OCI-LY3 (cell line): ENCODE measurements around the gene LAMC3.

ENCODE experiments used
- H2AFZ ChIP-seq: fragments of 200-600, 300-600 bp; shearing (Covaris generic); 2 replicates; pipeline ENCODE4 v1.6.0; 2014; ENCODE audit warnings: antibody characterized with exemption, low read depth, low read length
- H3K27ac ChIP-seq: fragments of 200-600, 300-600 bp; sonication (generic); 2 replicates; pipeline ENCODE4 v1.5.1; 2014; ENCODE audit warnings: mild to moderate bottlenecking, low read length, moderate library complexity, mixed read lengths
- H3K27me3 ChIP-seq: fragments of 200-600, 300-600 bp; sonication (generic); 2 replicates; pipeline ENCODE4 v1.6.1; 2014; ENCODE audit warnings: low read depth, low read length, mixed read lengths
- H3K36me3 ChIP-seq: fragments of 200-600, 300-600 bp; sonication (generic); replicated peaks from 2 replicates; pipeline ENCODE3; 2014; ENCODE audit warnings: low read depth, low read length, mixed read lengths
- H3K4me1 ChIP-seq: fragments of 300-600, 200-600 bp; sonication (generic); 2 replicates; pipeline ENCODE4 v1.6.1; 2014; ENCODE audit warnings: low read length, mixed read lengths
- H3K4me2 ChIP-seq: fragments of 200-600, 300-600 bp; sonication (generic); 2 replicates; pipeline ENCODE4 v1.6.1; 2014; ENCODE audit warnings: low read length, mixed read lengths
- H3K4me3 ChIP-seq: fragments of 300-600, 200-600 bp; sonication (generic); 2 replicates; pipeline ENCODE4 v1.5.1; 2014; ENCODE audit warnings: antibody characterized with exemption, mild to moderate bottlenecking, low read length, moderate library complexity
- H3K79me2 ChIP-seq: fragments of 300-600, 200-600 bp; shearing (Covaris generic); 2 replicates; pipeline ENCODE4 v1.6.1; 2014; ENCODE audit warnings: mild to moderate bottlenecking, low read length, mixed read lengths
- H3K9ac ChIP-seq: fragments of 300-600, 200-600 bp; shearing (Covaris generic); 2 replicates; pipeline ENCODE4 v1.6.0; 2014; ENCODE audit warnings: mild to moderate bottlenecking, low read length, moderate library complexity
- H3K9me3 ChIP-seq: fragments of 200-600, 300-600 bp; shearing (Covaris generic); 2 replicates; pipeline ENCODE4 v1.6.1; 2014; ENCODE audit warnings: low read length, mixed read lengths; ENCODE audit not compliant: insufficient read depth
- H4K20me1 ChIP-seq: fragments of 200-600, 300-600 bp; sonication (generic); 2 replicates; pipeline ENCODE4 v1.6.1; 2016; ENCODE audit warnings: low read length, mixed read lengths; ENCODE audit not compliant: insufficient read depth
- EZH2phosphoT487 ChIP-seq: fragments of 200-600 bp; shearing (Covaris generic); IDR thresholded peaks from 2 replicates; pipeline ENCODE4 v1.6.1; 2018; ENCODE audit warnings: antibody characterized with exemption, mixed run types, low read depth
- TF ChIP-seq, protein P1 (sequence below): fragments of 200-600, 300-600 bp; sonication (generic); IDR thresholded peaks from 2 replicates; pipeline ENCODE4 v1.5.1; 2014; ENCODE audit warnings: antibody characterized with exemption, low read length, low read depth

The LAMC3 gene

GRCh38 chr9:130990306-130990977 is 18.5 kb upstream of the LAMC3 start:
- H3K4me3 ChIP-seq = no peak overlapping the region
- H4K20me1 ChIP-seq = no peaks in the 10 kb centered on the region
- H3K27me3 ChIP-seq = peaks cover 4% of the 10 kb centered on the region
- no peak overlapping the region for H3K27ac ChIP-seq
- no peaks in the 10 kb centered on the region for H3K79me2 ChIP-seq
- TF ChIP-seq EZH2phosphoT487 = no peak
- TF ChIP-seq, protein P1, sequence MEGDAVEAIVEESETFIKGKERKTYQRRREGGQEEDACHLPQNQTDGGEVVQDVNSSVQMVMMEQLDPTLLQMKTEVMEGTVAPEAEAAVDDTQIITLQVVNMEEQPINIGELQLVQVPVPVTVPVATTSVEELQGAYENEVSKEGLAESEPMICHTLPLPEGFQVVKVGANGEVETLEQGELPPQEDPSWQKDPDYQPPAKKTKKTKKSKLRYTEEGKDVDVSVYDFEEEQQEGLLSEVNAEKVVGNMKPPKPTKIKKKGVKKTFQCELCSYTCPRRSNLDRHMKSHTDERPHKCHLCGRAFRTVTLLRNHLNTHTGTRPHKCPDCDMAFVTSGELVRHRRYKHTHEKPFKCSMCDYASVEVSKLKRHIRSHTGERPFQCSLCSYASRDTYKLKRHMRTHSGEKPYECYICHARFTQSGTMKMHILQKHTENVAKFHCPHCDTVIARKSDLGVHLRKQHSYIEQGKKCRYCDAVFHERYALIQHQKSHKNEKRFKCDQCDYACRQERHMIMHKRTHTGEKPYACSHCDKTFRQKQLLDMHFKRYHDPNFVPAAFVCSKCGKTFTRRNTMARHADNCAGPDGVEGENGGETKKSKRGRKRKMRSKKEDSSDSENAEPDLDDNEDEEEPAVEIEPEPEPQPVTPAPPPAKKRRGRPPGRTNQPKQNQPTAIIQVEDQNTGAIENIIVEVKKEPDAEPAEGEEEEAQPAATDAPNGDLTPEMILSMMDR = no peak
- no peaks in the 10 kb centered on the region for H3K36me3 ChIP-seq
- H3K4me2 ChIP-seq = no peak overlapping the region
- 0 out of 2 replicates have a peak, but pooled peaks cover 3% of the 10 kb centered on the region for H3K4me1 ChIP-seq
- no peak overlapping the region for H2AFZ ChIP-seq
- no peak overlapping the region for H3K9ac ChIP-seq
- no peaks in the 10 kb centered on the region for H3K9me3 ChIP-seq

GRCh38 chr9:130990978-130991777 is 17.8 kb upstream of the LAMC3 start:
- peaks cover 4% of the 10 kb centered on the region for H3K27me3 ChIP-seq
- no peaks in the 10 kb centered on the region for H3K9me3 ChIP-seq
- no peak overlapping the region for H2AFZ ChIP-seq
- H3K4me1 ChIP-seq = 0 out of 2 replicates have a peak, but pooled peaks cover 3% of the 10 kb centered on the region
- H4K20me1 ChIP-seq = no peaks in the 10 kb centered on the region
- H3K79me2 ChIP-seq = no peaks in the 10 kb centered on the region
- H3K9ac ChIP-seq = no peak overlapping the region
- no peak overlapping the region for H3K27ac ChIP-seq
- TF ChIP-seq, protein P1 = no peak
- TF ChIP-seq EZH2phosphoT487 = no peak
- H3K4me2 ChIP-seq = no peak overlapping the region
- no peak overlapping the region for H3K4me3 ChIP-seq
- H3K36me3 ChIP-seq = no peaks in the 10 kb centered on the region

DNA sequence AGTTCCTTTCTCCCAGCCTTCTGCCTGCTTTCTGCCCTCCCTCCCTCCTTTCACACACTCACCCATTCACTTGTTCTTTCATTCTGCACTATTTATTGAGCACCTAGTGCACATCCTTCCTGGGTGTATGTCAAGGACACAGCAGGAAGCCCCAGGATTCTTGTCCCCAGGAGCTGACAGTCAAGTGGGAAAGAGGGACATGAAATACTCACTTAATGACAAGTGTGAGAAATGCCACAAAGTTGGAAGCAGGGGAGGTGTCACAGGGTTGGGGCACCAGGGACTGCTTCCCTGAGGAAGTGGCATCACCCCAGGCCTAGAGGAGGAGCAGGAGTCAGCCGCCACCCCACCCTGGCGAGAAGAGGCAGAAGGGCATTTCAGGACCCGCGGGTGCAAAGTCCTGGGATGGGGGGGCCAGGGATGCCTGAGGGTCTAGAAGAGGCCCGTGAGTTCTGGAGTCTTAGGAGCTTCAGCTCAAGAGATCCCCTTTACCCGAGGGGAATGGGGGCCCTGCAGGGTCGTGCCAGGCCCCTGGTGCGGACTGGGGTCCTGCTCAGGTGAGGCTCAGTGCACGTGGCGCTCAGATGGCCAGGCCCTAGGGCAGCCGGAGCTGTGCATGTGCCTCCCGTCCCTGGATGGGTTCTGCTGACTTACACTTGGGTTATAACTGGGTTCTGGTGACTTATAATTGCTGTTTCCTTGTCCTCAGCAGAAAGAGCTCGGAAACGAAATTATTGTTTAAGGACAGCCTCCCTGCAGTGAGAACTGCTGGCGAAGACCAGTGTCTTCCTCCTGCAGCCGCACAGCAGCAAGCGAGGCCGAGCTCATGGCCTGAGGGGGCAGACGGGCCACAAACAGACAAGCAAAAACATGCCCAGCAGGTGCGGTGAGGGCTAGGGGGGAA is 16.9 kb upstream of the LAMC3 start:
- no peak overlapping the region for H3K9ac ChIP-seq
- H3K9me3 ChIP-seq = no peaks in the 10 kb centered on the region
- no peak overlapping the region for H2AFZ ChIP-seq
- no peaks in the 10 kb centered on the region for H4K20me1 ChIP-seq
- H3K4me1 ChIP-seq = 0 out of 2 replicates have a peak, but pooled peaks cover 3% of the 10 kb centered on the region
- TF ChIP-seq, protein P1 = no peak
- peaks cover 6% of the 10 kb centered on the region for H3K27me3 ChIP-seq
- no peak overlapping the region for H3K4me3 ChIP-seq
- H3K4me2 ChIP-seq = no peak overlapping the region
- H3K79me2 ChIP-seq = no peaks in the 10 kb centered on the region
- no peak overlapping the region for H3K27ac ChIP-seq
- H3K36me3 ChIP-seq = no peaks in the 10 kb centered on the region

GRCh38 chr9:130992682-130993032 is 16.3 kb upstream of the LAMC3 start:
- H3K9ac ChIP-seq = no peak overlapping the region
- H3K27ac ChIP-seq = no peak overlapping the region
- no peak overlapping the region for H3K4me2 ChIP-seq
- H2AFZ ChIP-seq = no peak overlapping the region
- H3K4me3 ChIP-seq = no peak overlapping the region
- TF ChIP-seq, protein P1 = no peak
- no peak for TF ChIP-seq EZH2phosphoT487
- no peaks in the 10 kb centered on the region for H3K79me2 ChIP-seq
- no peaks in the 10 kb centered on the region for H3K9me3 ChIP-seq
- peaks cover 10% of the 10 kb centered on the region for H3K27me3 ChIP-seq
- H3K4me1 ChIP-seq = 0 out of 2 replicates have a peak, but pooled peaks cover 3% of the 10 kb centered on the region
- H3K36me3 ChIP-seq = no peaks in the 10 kb centered on the region
- H4K20me1 ChIP-seq = no peaks in the 10 kb centered on the region
